KG1 (cell line): ENCODE data around the gene ARHGAP29.

Experiments
- DNase-seq: peaks from one replicate; lab custom pipeline; 2025; lab: John Stamatoyannopoulos, UW

Gene ARHGAP29

DNA sequence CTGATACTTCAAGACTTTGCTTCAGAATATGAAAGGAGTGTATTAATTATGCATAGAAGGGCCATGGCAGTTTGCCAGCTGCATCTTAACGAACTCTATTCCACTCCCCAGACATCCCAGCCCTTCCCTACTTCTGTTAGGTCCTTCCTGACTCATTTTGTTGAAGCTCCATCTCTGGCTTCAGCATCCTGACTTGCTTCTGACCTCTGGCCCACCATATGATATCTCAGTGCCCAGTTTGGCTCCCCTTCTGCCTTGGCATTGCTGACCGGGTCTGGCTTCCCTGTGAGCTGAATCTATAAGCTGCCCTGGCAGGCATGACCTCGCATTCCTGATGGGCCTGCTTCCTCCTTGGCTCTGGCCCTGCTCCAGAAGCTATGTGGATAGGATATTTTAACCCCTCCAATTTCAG is 27.6 kb upstream of the ARHGAP29 start:
- no peak for DNase-seq

DNA sequence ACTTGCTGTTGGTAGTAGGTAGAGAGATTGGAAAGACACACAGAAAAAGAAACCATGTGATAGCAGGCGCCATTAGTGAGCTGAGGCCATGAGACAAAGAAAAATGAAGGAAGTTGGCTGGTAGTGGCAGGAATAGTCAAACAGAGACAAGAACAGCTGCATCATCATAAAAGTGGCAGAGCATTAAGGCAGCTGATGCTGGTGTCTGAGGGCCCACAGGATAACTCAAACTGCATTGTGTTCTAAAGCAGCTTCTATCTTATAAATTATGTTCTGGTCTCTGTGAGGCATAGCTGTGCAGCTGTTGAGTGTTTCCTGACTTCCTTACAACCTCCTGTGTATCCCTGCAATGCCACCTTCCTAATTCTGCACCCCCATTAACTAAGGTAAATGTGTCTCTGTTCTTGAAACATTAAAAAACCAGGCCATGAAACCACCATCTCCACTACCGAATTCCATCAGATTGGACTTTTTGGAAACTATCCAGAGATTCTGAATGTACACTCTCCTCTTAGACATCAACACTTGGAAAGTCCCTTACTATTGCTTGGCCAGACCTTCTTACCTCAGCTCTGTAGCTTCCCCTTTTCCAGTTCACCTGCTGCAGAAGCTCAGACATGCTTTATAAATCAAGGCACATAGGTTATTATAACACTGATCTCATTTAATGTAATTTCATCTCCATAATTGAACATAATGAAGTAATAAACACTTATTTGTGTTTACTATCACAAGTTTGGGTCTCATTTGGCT is 23.4 kb upstream of the ARHGAP29 start:
- no peak for DNase-seq

DNA sequence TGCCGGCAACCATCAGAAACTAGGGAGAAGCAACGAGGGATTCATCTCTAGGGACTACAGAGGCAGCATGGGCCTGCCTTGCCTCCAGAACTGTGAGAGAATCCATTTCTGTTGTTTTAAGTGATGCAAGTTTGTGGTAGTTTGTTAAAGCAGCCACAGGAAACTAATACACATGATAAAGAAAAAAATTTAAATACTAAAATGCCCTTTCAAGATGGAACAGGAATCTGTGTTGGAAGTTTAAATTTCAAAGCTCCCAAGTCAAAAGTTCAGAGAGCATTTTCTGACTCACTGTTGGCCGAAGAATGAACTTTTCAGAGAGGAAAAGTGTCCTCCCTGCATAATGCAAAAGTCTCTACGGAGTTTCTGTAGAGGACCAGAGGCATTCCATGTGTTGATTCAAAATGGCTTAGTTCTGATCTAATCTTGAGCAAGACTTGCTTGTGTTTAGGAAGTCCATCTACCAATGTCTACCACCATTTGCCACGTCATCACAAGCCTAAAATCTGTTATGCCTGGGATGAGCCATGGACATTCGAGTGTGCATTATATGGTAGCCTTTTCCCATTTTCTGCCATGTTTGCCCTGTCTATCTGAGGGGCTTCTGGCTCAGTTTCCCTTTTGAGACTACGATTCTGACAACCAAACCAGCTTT is 22.4 kb upstream of the ARHGAP29 start:
- no peak for DNase-seq

DNA sequence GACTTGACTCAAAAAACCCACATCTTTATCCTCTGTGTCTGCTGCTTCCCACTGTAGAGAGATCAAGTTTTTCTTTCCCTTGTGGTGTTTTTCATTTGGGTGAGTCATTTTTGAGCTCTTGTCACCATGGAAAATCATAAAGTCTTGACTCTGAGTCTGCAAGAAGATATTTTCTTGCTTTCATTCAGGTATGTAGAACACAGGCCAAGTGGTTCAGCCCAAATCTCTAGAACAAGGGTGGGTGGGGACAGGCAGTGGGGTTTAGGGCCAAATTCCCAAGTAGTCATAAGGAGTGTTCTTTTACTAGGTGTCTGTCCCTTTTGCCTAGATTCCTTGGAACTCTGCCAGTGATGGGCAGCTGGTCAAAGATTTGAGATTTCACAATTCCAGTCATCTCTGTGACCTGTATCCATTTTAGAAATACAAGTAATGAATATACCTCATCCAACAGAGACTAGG is 21.5 kb upstream of the ARHGAP29 start:
- no peak for DNase-seq

DNA sequence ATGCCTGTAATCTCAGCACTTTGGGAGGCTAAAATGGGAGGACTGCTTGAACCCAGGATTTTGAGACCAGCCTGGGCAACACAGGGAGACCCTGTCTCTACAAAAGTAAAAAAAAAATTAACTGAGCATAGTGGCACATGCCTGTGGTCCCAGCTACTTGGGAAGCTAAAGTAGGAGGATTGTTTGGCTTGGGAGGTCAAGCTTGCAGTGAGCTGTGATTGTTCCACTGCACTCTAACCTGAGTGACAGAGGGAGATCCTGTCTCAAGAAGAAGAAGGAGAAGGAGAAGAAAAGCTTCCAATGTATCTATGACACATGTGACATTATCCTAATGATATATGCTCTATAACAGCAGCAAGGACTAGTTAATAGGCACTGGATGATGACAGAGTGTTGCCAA is 20.1 kb upstream of the ARHGAP29 start:
- DNase-seq: no peak

DNA sequence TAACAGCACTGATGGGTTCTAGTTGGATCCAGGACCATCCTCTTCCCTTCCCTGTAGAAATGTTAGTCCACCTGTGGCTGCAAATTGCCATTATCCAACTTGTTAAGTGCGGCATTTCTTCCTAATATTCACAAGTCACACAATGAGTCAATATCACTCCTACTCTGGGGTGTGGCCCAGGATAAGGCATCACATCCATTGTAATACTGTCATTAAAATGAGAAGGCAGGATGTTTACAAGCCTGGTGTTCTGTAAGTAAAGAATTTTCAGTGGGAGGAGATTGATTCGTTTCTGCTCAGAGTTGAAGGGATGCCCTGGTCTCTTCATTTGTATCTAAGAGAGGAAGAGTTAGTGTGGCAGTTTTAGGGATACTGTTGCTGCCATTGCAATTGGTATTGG is 18.1 kb upstream of the ARHGAP29 start:
- DNase-seq: no peak

DNA sequence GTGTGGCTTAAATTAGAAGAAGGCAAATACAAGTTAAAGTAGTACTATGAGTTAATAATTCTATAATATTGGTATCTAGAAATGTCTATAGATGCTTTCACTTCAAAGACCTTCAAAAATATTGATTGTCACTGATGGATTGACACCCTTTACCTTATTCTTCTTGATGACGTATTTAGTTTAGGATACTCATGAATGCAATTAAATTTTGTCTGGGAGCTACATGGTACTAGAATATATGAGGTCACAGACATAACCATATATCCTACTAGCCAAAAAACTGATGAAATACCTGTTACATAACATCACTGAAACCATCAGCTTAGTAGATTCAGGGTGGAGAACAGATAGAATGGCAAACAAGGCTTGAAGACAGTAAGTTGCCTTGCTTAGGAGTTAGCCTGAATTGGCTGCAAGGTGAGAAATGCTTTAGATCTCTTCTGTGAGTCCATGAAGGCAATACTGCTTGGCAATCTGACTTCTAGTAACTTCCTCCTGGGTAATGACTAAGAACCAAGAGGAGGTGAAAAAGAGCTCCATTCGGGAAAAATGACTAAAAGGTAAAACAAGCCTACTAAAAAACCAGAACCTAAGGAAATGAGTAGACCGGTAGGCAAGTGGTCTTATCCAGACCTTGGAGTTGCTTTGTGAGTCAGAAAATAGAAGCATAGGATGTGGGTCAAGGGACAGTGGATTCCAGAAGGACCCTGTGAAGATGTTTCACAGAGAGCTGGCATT is 16.9 kb upstream of the ARHGAP29 start:
- no peak for DNase-seq

DNA sequence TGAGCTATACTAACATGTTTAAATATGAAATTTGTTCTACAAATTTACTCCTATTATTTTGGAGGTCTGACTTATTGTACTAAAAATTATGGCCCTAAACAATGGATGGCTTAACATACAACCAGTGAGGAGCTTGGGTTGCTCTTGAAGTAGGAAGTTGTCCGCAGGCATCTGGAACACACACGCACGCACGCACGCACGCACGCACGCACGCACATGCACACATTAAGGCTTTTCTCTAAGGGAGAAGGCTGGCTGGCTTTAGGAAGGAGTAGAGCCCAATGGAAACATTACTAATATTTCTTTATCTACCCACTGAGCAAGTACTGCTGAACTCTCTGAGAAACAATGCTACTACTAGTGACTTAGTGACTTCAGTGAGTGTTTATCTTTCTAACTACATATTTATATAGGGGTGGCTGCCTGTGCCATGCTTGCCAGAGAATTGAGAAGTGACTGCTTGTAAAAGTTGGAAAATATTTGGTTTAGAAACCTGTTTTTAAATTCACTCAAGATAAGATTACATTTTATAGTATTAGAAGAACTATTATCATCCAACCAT is 16.2 kb upstream of the ARHGAP29 start:
- no peak for DNase-seq

DNA sequence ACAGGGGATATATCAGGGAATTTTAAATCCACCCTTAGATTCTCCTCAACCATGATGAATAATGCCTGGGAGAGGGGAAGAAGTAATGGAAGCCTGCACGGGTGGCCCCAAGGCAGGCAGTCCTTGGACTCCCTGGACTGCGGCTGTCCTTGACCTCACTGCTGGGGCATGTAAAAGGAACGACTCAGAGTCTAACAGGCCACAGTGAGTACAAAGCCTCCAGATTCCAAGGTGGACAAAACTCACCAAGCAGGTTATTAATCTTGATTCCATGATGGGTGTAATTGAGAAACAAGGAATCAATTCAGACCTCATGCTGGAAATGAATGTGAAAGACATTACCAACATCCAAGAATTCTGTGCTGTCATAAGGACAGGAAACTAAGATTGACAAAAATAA is 13.0 kb upstream of the ARHGAP29 start:
- no peak for DNase-seq

DNA sequence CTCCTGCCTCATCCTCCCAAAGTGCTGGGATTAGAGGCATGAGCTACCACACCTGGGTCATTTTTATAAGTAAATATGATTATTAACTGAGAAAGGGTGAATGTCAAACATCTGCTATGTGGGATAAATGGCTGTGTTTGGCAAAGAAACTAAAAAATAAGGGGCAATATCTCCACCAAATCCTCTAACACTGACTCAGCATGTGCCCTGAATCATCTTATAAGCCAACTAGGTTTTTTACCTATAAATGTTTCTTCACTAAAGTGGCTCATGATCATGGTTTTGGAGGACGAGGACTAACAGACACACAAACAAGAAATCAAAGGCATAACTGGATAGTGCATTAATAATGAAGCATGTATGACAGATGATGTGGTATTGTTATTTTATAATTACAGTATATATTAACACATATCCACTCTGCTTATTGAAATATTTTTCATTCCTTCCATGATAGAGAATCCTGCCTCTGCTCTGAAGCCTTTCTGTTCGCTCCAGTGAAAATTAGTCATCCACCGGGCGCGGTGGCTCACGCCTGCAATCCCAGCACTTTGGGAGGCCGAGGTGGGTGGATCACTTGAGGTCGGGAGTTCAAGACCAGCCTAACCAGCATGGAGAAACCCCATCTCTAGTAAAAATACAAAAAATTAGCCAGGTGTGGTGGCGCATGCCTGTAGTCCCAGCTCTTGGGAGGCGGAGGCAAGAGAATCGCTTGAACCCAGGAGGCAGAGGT is 11.7 kb upstream of the ARHGAP29 start:
- DNase-seq: no peak

DNA sequence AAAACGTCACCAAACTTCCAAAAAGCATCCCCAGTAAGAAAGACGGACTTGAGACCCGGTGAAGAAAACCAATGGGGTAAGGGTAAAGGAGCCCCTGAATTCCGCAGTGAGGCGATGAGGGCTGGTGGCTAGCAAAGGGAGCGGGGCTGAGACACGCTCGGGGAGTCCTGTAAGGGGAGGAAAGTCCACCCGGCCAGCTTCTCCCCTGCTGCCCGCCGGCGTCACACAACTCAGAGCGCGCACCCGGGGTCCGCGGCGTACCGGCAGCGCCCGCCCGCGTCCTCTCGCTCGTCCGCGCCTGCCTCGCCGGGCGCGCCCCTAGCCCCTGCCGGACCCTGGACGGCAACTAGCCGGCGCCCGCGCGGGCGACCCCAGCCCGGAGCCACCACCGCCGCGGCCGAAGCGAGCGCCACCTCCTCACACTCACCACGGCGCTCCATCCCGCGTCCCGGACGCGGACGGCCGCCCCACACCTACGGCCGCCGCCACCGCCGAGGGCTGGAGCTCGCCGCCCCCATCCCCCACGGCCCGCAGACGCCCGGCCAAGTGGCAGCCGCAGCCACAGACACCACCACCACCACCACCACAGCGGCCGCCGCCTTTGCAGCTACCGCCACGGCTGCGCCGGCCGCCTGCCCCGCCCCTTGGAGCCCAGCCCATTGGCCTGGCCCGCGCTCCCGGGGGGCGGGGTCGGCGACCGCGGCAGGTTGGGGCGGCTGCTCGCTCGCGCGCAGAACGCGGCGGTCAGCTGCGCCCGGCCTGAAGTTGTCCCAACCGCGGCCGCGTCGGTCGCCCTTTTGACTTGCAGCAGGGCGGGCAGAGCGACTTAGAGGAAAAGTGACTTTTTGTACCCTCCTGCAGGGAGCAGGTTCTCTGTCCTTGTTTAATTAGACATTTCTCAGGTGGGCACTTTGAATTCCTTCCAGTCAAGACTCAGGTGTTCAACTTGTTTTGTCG is 10.0 kb upstream of the ARHGAP29 start:
- no peak for DNase-seq

DNA sequence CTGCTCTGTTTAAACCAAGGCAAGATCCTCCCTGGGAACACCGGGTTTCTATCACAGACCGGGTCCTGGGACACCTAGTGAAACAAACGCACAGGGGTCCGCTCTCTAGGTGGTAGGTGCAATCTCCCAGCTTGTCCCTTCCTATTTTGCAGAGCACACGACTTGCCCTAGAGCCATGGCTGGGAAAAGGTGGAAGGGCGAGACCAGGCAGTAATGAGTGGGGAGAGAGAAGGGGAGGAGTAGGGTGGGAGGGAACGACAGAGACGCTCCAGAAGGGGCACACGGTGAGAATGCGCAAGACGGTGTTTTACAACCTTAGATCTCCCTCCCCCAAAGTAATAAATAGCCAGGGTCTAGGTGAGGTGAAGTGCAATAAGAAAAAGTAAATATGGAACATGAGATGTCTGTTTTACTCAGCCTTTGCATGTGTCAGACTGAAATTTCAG is 9.3 kb upstream of the ARHGAP29 start:
- no peak for DNase-seq

DNA sequence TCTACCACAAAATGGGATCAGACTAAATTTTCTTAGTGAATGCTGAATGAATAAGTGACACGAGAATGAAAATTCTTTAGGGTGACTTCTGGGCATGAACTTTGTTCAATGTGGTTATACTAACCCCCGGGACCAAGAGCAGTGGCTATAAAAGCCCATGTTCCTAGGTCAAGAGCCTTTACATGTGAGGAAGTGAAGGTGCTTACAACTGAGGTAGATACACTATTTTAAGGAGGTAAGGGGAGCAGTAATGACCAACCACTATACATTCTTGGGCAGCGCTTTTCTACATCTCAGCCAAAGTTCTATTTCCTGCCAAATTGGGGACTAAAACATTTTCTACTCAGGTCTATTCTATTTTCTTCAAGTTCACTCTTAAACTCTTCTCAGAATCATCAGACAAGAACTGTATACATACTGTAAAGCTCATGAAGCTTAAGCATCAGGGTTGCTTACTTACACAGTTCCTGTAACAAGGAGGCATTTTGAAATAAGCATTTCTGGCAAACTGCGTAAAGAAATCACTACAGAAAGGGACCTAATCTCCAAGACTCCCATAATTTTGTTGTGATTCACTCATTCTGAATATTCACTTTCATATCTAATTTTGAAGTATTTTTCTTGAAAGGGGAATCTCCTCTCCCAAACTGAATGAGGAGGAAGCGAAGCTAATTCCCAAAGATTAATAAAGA is 8.5 kb upstream of the ARHGAP29 start:
- DNase-seq: no peak

DNA sequence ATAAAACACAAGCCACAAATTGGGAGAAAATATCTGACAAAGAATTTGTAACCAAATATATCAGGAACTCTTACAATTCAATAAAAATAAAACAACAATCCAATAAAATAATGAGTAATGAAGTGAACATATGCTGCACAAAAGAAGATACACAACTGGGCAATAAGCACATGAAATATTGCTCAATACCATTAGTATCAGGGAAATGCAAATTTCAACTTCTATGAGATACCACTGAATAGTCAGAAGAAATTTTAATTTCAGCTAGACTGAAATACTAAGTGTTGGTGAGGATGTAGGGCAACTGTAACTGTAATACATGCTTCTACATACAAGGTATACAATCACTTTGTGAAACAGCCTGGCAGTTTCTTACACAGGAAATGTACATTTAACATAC is 7.4 kb upstream of the ARHGAP29 start:
- DNase-seq: no peak

DNA sequence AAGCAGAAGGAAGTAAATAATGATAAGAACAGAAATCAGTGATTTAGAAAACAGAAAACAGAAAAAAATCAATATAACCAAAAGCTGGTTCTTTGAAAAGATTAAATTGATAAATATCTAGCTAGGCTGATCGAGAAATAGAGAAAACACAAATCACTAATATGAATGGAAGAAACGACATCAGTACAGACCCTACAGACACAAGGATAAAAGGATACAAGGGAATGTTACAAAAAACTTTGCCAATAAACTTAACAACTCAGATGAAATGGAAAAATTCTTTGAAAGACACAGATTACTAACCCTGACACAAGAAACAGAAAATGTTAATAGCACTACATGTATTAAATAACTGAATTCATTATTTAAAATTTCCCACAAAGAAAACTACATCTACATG is 6.3 kb upstream of the ARHGAP29 start:
- no peak for DNase-seq

DNA sequence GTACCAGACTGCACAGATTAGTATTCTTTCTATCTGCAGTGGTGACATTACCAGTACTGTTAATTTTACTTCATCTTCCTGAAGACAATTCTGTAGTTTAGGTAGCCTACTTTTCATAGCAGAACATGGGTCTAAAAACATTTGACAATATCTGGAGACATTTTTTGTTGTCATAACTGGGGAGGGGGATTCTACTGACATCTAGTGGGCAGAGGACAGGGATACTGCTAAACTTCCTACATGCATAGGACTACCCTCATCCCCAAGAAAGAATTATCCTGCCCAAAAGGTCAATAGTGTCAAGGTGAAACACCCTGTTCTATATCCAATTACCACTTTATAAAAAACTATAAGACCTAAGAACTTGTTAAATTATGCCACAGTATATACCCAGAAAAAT is 3.4 kb upstream of the ARHGAP29 start:
- no peak for DNase-seq

DNA sequence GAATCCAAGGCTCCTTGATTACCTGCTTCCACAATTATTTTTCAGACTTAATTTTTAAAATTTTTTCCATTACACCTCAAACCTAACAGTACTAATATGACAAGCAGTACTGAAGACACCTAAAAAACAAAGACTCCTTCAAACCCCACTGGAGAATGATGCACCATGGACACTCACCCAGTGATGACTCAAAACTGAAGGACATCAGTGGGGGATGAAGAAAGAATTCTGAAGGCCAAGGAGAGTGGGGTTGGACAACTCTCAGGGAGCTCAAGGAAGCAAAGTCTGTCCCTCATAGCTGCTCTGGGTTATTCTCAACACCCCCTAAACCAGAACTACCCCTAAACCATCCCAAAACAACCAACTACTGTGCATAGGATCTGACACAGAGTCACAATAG is 2.4 kb upstream of the ARHGAP29 start:
- no peak for DNase-seq

DNA sequence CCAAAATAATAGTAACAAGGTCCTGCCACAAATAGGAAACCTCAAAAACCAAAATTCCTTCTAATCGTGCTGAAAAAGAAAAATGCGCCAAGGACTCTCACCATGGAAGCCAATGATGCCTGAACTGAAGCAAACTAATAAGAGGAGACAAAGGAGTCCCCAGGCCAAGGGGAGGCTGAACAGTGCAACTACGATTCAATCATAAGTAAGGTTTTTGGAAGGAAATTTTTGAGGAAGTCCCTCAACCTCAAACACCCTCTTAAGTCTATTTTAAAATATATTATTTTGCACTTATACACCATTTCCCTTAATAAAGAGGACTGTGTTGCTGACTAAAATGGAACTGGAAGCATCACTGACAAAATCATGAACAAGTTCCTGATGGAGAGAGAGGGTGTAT is 1.7 kb upstream of the ARHGAP29 start:
- DNase-seq: no peak

DNA sequence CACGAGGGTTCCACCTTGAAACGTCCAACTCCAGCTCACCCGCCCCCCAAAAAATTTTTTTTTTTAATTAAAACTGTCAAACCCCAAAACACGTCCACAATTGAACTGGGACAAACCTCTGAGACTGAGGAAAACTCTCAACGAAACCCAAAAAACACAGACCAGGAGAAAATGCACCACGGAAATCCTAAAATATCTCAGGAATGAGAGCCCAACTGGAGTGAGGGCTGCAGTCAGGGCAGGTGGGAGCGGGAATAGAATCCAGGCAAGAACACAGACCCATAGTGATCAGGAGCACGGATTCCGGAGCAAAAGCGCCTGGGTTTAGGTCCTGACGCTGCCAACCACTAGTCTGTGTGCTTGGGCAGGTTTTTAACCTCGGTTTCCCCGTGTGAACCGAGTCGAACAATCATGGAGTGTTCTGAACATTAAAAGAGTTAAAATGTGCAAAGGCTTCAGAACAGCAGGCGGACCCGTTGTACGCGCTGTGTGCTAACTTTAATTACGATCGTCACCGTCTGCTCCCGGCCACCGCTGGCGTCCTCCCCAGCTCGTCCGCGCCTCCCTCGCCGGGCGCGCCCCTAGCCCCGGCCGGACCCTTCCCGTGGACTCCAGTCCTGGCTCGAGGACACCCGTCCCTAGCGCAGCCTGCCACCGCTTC is 624 bp downstream of the ARHGAP29 start:
- DNase-seq: no peak

DNA sequence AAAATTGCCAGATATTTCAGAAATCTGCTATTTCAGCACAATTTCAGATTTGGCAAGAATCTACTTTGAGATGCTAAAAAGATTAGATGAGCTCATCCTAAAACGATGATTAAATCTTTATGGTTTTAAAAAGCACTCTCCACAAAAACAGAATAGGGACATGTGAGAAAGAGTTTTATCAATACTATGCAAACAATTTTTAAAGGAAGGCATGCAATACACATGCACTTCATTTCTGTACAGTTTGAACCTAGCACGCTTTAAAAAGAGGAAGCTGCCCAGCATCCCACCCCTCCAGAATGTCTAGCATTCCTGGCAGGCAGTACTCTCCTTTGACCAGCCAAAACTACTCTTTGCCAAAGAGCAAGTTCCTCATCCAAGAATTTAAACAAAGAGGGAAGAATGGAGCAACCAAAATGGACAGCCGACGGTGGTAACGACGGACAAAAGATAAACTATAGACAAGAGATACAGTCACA is 1.3 kb downstream of the ARHGAP29 start:
- no peak for DNase-seq
